Mammary epithelial cell (primary cell): ENCODE data around the gene KCND1.

Experiments
- EZH2 ChIP-seq: IDR thresholded peaks from 2 replicates; pipeline ENCODE4 v1.6.1; 2012; ENCODE audit warnings: low read length, inconsistent platforms, borderline replicate concordance
- TF ChIP-seq, protein P1 (sequence below), 2 donors: IDR thresholded peaks in 1 of 2; conservative IDR thresholded peaks in 1 of 2; 2 replicates each; pipeline ENCODE4 v1.5.1; 2011 to 2012; ENCODE audit warnings: inconsistent platforms in 2 of 2, low read length in 2 of 2, mild to moderate bottlenecking in 2 of 2, control low read depth in 1 of 2, low read depth in 1 of 2; ENCODE audit not compliant: insufficient read depth in 1 of 2; ENCODE audit errors: extremely low read depth in 1 of 2

DNA sequence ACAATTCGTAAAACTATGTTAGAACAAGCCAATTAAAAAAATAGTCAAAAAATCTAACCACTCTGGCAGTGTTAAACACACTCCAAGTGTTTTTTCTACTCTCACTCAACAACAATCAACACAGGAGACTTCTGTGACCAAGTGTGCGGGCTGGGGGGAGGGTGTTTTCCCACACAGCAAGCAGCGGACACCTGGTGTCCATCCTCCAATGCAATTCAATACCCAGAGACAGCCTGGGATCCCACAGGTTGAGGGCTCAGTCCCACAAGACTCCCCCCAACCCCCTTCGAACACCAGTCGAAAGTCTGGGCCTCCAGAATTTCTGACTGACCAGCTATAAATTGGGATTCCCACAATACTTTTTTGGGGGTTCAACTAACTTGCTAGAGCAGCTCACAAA lies 44.5 kb downstream of the KCND1 start:
- TF ChIP-seq, protein P1, sequence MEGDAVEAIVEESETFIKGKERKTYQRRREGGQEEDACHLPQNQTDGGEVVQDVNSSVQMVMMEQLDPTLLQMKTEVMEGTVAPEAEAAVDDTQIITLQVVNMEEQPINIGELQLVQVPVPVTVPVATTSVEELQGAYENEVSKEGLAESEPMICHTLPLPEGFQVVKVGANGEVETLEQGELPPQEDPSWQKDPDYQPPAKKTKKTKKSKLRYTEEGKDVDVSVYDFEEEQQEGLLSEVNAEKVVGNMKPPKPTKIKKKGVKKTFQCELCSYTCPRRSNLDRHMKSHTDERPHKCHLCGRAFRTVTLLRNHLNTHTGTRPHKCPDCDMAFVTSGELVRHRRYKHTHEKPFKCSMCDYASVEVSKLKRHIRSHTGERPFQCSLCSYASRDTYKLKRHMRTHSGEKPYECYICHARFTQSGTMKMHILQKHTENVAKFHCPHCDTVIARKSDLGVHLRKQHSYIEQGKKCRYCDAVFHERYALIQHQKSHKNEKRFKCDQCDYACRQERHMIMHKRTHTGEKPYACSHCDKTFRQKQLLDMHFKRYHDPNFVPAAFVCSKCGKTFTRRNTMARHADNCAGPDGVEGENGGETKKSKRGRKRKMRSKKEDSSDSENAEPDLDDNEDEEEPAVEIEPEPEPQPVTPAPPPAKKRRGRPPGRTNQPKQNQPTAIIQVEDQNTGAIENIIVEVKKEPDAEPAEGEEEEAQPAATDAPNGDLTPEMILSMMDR (conservative IDR thresholded peaks at IDR 0.05 in 1 of 2, IDR thresholded peaks at IDR 0.05 in 1 of 2; ENCODE audit: extremely low read depth in 1 of 2, insufficient read depth in 1 of 2, low read depth in 1 of 2, low read length in 2 of 2) = no peak
- no peak for TF ChIP-seq EZH2
